GM18505 (cell line): ENCODE data around the gene SNRPD1.
"Not testable (repeated sequence)": the region's sequence is repeated elsewhere in the genome, so short reads cannot be mapped to it uniquely, and the experiment has no call there.

Experiments
- ATAC-seq: cut with Tn5 transposase; IDR thresholded peaks from one replicate; pipeline ENCODE4 v1.9.1; 2021; ENCODE audit not compliant: unreplicated experiment
- POLR2A ChIP-seq: IDR thresholded peaks from 4 replicates; pipeline ENCODE4 v1.6.1; 2011; ENCODE audit warnings: borderline replicate concordance; ENCODE audit not compliant: insufficient read depth, insufficient read length; ENCODE audit errors: extremely low read depth

The SNRPD1 gene

DNA sequence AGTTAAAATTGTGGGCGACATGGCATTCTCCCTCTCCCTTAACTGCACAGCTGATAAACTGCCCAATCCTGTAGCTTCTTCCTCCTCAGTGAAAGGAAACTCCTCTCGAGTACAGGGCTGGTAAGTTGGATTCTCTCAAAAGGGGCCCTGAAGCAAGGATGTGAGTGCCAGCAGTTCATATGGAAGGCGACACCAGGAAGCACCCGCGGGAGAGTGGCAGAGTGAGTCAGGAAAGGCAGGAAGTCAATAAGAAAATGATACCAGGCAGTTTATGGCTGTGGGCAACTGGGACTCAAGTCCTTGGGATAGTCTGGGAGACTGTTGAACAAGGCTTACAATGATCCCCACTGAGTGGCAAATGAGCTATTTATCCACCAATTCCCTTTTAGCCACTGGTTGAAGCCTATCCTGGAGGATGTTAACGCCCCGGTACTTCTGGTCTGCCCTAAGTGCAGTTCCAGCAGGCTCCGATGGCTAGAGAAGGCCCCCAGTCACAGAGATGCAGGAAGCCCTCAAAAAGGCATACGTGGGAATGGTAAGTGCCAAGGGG lies 57.7 kb downstream of the SNRPD1 start:
- TF ChIP-seq POLR2A, result no peak
- no peak for ATAC-seq

DNA sequence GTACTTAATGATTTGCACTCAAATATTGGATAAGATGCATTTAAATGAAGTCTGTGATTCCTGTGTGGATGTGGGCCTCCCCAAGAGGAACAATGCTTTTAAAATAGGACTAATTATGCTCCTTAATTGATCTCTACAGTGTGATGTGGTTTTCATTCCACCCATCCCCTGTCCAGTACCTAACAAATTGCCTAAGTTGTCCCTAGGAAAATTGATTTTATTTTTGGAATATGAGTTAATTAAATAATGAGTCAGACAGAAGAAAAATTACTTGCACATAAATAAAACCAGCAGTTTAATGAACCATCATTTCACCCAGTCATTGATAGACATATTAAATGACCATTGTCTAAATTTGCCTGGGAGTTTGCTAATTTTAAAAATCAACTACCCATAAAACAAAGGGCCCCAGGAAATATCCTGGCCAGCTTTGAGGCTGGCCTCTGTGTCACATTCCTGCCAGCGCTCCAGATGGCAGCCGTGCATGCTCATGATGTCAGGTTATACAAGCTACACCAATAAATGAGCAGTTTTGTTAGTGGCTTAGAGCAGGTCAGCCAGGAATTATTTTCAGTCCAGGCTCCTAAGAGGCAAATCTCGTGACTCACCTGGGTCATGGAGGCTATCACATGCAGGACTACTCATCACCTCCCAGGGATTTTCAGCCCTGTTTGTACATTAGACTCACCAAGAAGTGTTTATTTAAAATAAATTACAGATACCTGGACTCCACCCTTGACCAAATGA lies 60.6 kb downstream of the SNRPD1 start:
- ATAC-seq, result no peak
- no peak for TF ChIP-seq POLR2A

DNA sequence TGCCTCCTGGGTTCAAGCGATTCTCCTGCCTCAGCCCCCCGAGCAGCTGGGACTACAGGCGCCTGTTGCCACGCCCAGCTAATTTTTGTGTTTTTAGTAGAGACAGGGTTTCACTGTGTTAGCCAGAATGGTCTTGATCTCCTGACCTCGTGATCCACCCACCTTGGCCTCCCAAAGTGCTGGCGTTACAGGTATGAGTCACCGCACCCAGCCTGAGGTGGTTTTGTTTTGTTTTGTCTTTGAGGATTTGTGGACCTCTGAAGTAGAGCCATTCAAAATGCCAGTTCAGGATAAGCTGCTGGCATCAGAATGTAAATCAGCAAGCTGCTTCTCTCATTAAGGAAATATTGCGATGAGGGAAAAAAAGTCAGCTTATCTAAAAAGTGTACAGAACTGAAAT lies 63.2 kb downstream of the SNRPD1 start:
- ATAC-seq, result not testable (repeated sequence)

DNA sequence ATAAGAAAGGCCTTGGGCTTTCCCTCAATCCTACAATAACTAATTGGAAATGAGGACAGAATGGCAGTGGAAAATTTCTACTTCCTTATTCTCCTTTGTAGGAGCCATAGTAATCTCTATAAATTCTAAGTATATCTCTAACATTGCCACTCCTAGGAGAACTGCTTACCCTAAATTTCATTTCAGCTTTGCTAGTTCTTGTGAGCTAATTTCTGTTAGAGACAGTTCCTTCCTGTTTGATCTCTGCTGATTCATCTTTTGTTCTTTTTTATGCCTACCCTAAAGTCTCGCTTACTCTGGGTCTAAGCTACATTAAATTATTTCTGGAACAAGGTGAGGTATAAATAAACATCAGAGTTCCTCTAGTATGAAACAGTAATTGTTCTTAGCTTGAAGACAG lies 66.7 kb downstream of the SNRPD1 start:
- no peak for TF ChIP-seq POLR2A
- no peak for ATAC-seq

DNA sequence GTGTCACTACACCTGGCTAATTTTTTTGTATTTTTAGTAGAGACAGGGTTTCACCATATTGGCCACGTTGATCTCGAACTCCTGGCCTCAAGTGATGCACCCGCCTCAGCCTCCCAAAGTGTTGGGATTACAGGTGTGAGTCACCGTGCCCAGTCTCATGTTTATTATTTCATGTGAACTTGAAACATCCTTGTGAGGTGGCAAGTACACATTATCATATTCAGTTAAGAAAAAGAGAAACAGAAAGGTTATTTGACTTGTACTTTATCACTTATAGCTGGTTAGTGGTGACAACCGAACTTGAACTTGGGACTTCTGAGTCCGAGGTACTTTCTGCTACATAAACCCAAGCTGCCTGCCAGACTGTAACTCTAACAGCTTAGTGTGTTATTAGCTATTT lies 68.0 kb downstream of the SNRPD1 start:
- ATAC-seq, result no peak
- no peak for TF ChIP-seq POLR2A

DNA sequence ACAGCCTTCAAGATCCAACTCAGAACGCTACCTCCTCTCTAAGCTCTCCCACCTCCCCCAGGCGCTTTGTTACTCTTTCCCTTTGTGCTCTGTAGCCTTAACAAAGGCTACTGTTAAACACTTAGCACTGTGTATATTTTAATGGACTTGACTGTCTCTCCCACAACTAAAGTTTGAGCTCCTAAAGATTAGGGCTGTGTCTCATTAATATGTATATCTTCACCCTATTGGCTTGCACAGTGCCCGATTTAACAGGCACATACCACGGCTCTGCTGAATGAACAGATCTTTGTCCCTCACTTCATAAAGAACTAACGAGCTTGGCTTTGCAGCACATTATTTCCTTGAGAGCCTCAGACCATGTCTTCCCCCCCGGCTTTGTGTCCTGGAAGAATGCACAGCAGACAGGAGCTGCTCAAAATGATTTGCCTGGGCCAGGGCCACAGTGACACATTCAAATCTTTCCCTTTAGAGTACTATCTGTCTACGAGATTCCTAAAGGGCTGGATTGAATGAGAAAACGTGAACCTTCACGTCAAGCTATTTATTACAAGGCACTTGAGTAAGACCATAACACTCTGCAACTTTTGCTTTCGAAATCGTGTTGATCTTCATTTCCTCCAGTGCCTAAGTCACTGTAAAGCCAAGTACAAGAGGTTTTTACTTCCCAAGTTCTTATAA lies 70.4 kb downstream of the SNRPD1 start:
- no peak for ATAC-seq
- no peak for TF ChIP-seq POLR2A
